ENCODE results near the gene ABTB2.

ABTB2 gene

DNA sequence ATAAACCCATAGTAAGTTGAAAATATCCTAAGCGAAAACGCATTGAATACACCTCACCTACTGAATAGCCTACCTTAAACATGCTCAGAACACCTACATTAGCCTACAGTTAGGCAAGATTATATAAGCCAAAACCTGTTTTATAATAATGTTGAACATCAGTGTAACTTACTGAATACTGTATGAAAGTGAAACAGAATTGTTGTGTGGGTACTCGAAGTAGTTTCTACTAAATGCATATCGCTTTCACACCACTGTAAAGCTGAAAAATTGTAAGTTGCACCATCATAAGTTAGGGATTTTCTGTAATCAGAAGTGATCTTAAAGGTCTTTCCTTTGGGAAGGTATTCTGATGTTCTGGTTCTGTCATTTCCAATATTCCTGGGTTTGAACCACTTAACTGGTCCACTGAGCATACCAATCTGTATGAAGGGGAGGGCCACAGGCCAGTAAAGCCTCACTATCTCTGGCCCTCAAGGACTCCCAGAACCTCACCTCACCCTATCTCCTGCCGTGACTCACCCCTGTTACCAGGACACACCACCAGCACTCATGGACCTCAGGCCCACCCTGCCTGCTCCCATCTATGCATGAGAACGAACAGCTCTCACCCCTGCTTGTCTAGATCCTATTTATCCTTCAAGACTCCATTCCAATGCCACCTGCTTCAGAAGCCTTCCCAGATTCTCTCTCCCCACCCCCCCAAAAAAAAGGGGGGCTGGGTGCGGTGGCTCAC lies 182.4 kb downstream of the ABTB2 start:
- Histone ChIP-seq H3K27me3 (ENCODE audit: insufficient read depth, poor library complexity, severe bottlenecking) (no peaks in the 10 kb centered on the region), H3K27ac (replicated peaks) (no peak overlapping the region), H3K4me3 (replicated peaks; ENCODE audit: insufficient read depth, low read length) (no peak overlapping the region)
- DNase-seq (ENCODE audit: low read depth in 1 of 2, low spot score in 1 of 2) = no peak
- TF ChIP-seq SPI1 (IDR thresholded peaks at IDR 0.05; ENCODE audit: borderline replicate concordance, low read depth) (no peak), GABPA (IDR thresholded peaks at IDR 0.05; ENCODE audit: low read depth) (no peak)

GRCh38 chr11:34174412-34175041 lies 183.3 kb downstream of the ABTB2 start:
- no peak overlapping the region for H3K27ac ChIP-seq (replicated peaks)
- DNase-seq (ENCODE audit: low read depth in 1 of 2, low spot score in 1 of 2) = peak; percentile 38 to 72
- H3K4me3 ChIP-seq (replicated peaks; ENCODE audit: insufficient read depth, low read length) = no peak overlapping the region; the same call in 1 of the 2 replicates
- H3K27me3 ChIP-seq (ENCODE audit: insufficient read depth, poor library complexity, severe bottlenecking) = no peaks in the 10 kb centered on the region
- no peak for TF ChIP-seq SPI1 (IDR thresholded peaks at IDR 0.05; ENCODE audit: borderline replicate concordance, low read depth)
- TF ChIP-seq, protein P1, sequence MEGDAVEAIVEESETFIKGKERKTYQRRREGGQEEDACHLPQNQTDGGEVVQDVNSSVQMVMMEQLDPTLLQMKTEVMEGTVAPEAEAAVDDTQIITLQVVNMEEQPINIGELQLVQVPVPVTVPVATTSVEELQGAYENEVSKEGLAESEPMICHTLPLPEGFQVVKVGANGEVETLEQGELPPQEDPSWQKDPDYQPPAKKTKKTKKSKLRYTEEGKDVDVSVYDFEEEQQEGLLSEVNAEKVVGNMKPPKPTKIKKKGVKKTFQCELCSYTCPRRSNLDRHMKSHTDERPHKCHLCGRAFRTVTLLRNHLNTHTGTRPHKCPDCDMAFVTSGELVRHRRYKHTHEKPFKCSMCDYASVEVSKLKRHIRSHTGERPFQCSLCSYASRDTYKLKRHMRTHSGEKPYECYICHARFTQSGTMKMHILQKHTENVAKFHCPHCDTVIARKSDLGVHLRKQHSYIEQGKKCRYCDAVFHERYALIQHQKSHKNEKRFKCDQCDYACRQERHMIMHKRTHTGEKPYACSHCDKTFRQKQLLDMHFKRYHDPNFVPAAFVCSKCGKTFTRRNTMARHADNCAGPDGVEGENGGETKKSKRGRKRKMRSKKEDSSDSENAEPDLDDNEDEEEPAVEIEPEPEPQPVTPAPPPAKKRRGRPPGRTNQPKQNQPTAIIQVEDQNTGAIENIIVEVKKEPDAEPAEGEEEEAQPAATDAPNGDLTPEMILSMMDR (IDR thresholded peaks at IDR 0.05; ENCODE audit: insufficient read depth, low read length) = peak; percentile 77

- no peak for DNase-seq (ENCODE audit: low read depth in 1 of 2, low spot score in 1 of 2)
- H3K4me3 ChIP-seq (replicated peaks; ENCODE audit: insufficient read depth, low read length) = no peak overlapping the region
- H3K27ac ChIP-seq (replicated peaks) = no peak overlapping the region
- TF ChIP-seq, protein P2, sequence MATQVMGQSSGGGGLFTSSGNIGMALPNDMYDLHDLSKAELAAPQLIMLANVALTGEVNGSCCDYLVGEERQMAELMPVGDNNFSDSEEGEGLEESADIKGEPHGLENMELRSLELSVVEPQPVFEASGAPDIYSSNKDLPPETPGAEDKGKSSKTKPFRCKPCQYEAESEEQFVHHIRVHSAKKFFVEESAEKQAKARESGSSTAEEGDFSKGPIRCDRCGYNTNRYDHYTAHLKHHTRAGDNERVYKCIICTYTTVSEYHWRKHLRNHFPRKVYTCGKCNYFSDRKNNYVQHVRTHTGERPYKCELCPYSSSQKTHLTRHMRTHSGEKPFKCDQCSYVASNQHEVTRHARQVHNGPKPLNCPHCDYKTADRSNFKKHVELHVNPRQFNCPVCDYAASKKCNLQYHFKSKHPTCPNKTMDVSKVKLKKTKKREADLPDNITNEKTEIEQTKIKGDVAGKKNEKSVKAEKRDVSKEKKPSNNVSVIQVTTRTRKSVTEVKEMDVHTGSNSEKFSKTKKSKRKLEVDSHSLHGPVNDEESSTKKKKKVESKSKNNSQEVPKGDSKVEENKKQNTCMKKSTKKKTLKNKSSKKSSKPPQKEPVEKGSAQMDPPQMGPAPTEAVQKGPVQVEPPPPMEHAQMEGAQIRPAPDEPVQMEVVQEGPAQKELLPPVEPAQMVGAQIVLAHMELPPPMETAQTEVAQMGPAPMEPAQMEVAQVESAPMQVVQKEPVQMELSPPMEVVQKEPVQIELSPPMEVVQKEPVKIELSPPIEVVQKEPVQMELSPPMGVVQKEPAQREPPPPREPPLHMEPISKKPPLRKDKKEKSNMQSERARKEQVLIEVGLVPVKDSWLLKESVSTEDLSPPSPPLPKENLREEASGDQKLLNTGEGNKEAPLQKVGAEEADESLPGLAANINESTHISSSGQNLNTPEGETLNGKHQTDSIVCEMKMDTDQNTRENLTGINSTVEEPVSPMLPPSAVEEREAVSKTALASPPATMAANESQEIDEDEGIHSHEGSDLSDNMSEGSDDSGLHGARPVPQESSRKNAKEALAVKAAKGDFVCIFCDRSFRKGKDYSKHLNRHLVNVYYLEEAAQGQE (IDR thresholded peaks at IDR 0.05; ENCODE audit: insufficient replicate concordance, low read depth) = no peak
- TF ChIP-seq GABPA (IDR thresholded peaks at IDR 0.05; ENCODE audit: low read depth) = no peak
- H3K27me3 ChIP-seq (ENCODE audit: insufficient read depth, poor library complexity, severe bottlenecking) = no peaks in the 10 kb centered on the region
Measured at GRCh38 chr11:34173050-34173449, 184.8 kb downstream of the ABTB2 start.

GRCh38 chr11:34169686-34170085 lies 188.1 kb downstream of the ABTB2 start:
- H3K27ac ChIP-seq (replicated peaks) = no peak overlapping the region
- no peak overlapping the region for H3K4me3 ChIP-seq (replicated peaks; ENCODE audit: insufficient read depth, low read length)
- TF ChIP-seq GABPA (IDR thresholded peaks at IDR 0.05; ENCODE audit: low read depth) (no peak), SPI1 (IDR thresholded peaks at IDR 0.05; ENCODE audit: borderline replicate concordance, low read depth) (no peak), POLR2AphosphoS5 (IDR thresholded peaks at IDR 0.05; ENCODE audit: low read depth) (no peak)
- TF ChIP-seq, protein P2 (IDR thresholded peaks at IDR 0.05; ENCODE audit: insufficient replicate concordance, low read depth) = no peak
- TF ChIP-seq, protein P1 (IDR thresholded peaks at IDR 0.05; ENCODE audit: insufficient read depth, low read length) = no peak
- no peak for DNase-seq (ENCODE audit: low read depth in 1 of 2, low spot score in 1 of 2)
- H3K27me3 ChIP-seq (ENCODE audit: insufficient read depth, poor library complexity, severe bottlenecking) = no peaks in the 10 kb centered on the region
